CD4-positive, CD25-positive, alpha-beta regulatory T cell (primary cell): Measurements from ENCODE around the gene SH2D4B. TPM values are rescaled to one million over a fixed set of nuclear protein-coding genes. Genes with fewer than 3 reads are reported as not detected.

ENCODE experiments used
- ATAC-seq, 2 donors: fragments of 150-1000 bp; cut with Tn5 transposase; one replicate each; pipeline ENCODE4 v1.10.0; 2021; ENCODE audit warnings: low read depth in 2 of 2, moderate number of reproducible peaks in 2 of 2, moderate library complexity in 1 of 2
- DNase-seq, 3 donors: peaks; one replicate each; pipeline versions ENCODE4 v3.0.0 to v3.0.0-alpha.2; 2012 to 2022; ENCODE audit warnings: mixed read lengths in 1 of 3
- H3K27ac ChIP-seq: one replicate; pipeline ENCODE4 v1.7.0; 2013; ENCODE audit warnings: mild to moderate bottlenecking, low read length; ENCODE audit not compliant: insufficient read depth, poor library complexity, severe bottlenecking
- H3K27me3 ChIP-seq: one replicate; pipeline ENCODE4 v1.7.0; 2013; ENCODE audit warnings: low read length; ENCODE audit not compliant: control insufficient read depth, insufficient read depth
- H3K36me3 ChIP-seq: one replicate; pipeline ENCODE4 v1.7.0; 2013; ENCODE audit warnings: mild to moderate bottlenecking, low read length, moderate library complexity; ENCODE audit not compliant: control insufficient read depth, insufficient read depth
- H3K4me1 ChIP-seq: 2 replicates; pipeline ENCODE4 v1.7.0; 2013; ENCODE audit warnings: mild to moderate bottlenecking, low read length; ENCODE audit not compliant: insufficient read depth, control insufficient read depth, poor library complexity, severe bottlenecking
- H3K4me3 ChIP-seq: one replicate; pipeline ENCODE4 v1.7.0; 2013; ENCODE audit warnings: low read depth, mild to moderate bottlenecking, low read length, moderate library complexity
- H3K9me3 ChIP-seq, 2 experiments: 1 replicate in 1 of 2; 2 replicates in 1 of 2; pipeline ENCODE4 v1.7.0; 2013; ENCODE audit warnings: low read length in 2 of 2, mild to moderate bottlenecking in 1 of 2, moderate library complexity in 1 of 2; ENCODE audit not compliant: control insufficient read depth in 2 of 2
- H3K27ac Mint-ChIP-seq, 3 donors: one replicate each; pipeline ENCODE4 v1.8.0; 2020 to 2022; ENCODE audit warnings: mild to moderate bottlenecking in 3 of 3, mixed read lengths in 3 of 3, moderate library complexity in 2 of 3
- H3K27me3 Mint-ChIP-seq: one replicate; pipeline ENCODE4 v1.8.0; 2022; ENCODE audit warnings: mild to moderate bottlenecking, mixed read lengths
- H3K36me3 Mint-ChIP-seq: one replicate; pipeline ENCODE4 v1.8.0; 2020; ENCODE audit warnings: mixed read lengths
- H3K4me1 Mint-ChIP-seq, 4 donors: one replicate each; pipeline ENCODE4 v1.8.0; 2020 to 2022; ENCODE audit warnings: mixed read lengths in 4 of 4, mild to moderate bottlenecking in 1 of 4
- H3K4me3 Mint-ChIP-seq, 4 donors: one replicate each; pipeline ENCODE4 v1.8.0; 2020 to 2022; ENCODE audit warnings: mild to moderate bottlenecking in 4 of 4, mixed read lengths in 4 of 4, moderate library complexity in 3 of 4
- H3K9me3 Mint-ChIP-seq, 7 donors: one replicate each; pipeline ENCODE4 v1.8.0; 2020 to 2022; ENCODE audit warnings: mixed read lengths in 7 of 7, mild to moderate bottlenecking in 3 of 7, moderate library complexity in 2 of 7
- polyA plus RNA-seq, 4 donors: library from polyadenylated mRNA; unstranded; fragments of 300-500 nt; fragmentation: Illumina TruSeq; gene quantifications; one replicate each; pipeline ENCODE4 v1.2.3, GENCODE V29; 2021
- total RNA-seq: library from RNA; stranded (reverse); gene quantifications from one replicate; pipeline ENCODE4 v1.2.3, GENCODE V29; 2022

Gene SH2D4B
- total and polyA plus RNA-seq, 5 donors from 2014 or later: 0.25 TPM; not detected in 4

DNA sequence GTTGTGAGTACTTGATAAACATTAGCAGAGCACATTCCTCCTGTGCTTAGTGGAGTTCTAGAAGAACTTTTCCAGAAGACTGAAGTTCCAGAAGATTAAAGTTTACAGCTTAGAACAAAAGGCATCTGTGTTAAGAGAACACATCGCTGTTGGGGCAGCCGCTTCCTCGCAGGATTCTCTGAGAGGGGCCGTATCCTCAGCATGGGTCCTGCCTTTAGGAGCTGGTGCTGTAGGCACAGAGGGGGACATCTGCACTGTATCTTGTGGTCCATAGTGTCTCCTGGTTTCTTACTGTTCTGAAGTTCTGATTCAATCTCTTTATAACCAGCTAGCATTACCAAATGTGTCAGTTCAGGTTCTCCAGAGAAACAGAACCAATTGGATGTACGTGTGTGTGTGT is 16.3 kb downstream of the SH2D4B start:
- Histone ChIP-seq H3K27me3 (peaks cover 3% of the 10 kb centered on the region), H3K27ac (no peak overlapping the region), H3K36me3 (no peaks in the 10 kb centered on the region), H3K4me1 (no peaks in the 10 kb centered on the region), H3K9me3 (no peaks in the 10 kb centered on the region), H3K4me3 (no peak overlapping the region)
- DNase-seq (no peak), ATAC-seq (no peak)
- no peaks in the 10 kb centered on the region for H3K4me1 Mint-ChIP-seq
- H3K9me3 Mint-ChIP-seq: no peaks in the 10 kb centered on the region
- no peaks in the 10 kb centered on the region for H3K36me3 Mint-ChIP-seq
- no peak overlapping the region for H3K4me3 Mint-ChIP-seq
- H3K27ac Mint-ChIP-seq: no peak overlapping the region
- peaks cover 28% of the 10 kb centered on the region for H3K27me3 Mint-ChIP-seq

DNA sequence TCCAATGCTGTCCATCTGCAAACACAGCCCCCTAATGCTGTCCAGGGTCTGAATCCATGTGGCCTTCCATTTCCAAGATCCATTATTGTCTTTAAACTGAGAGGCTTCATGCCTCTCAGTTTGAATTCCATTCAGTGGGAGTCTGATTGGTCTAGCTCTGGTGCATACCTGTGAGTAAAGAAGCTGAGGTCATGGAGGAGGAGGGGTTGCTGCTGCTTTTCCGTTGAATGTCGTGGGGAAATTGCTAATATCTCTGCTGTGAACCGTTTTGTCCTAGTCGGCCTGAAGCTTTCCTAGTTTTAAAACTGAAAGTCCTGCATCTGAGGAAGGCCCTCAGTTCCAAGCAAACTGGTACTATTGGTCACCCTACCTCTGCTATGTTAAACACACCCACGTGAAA is 17.7 kb downstream of the SH2D4B start:
- H3K27ac ChIP-seq: no peak overlapping the region
- no peaks in the 10 kb centered on the region for H3K36me3 ChIP-seq
- no peak overlapping the region for H3K4me3 ChIP-seq
- no peak for ATAC-seq
- H3K27ac Mint-ChIP-seq: no peak overlapping the region
- H3K9me3 ChIP-seq: no peaks in the 10 kb centered on the region
- H3K36me3 Mint-ChIP-seq: no peaks in the 10 kb centered on the region
- H3K27me3 Mint-ChIP-seq: peaks cover 28% of the 10 kb centered on the region
- no peaks in the 10 kb centered on the region for H3K9me3 Mint-ChIP-seq
- no peak overlapping the region for H3K4me3 Mint-ChIP-seq
- no peaks in the 10 kb centered on the region for H3K4me1 Mint-ChIP-seq
- DNase-seq: no peak
- H3K4me1 ChIP-seq: no peaks in the 10 kb centered on the region
- H3K27me3 ChIP-seq: peaks cover 3% of the 10 kb centered on the region

DNA sequence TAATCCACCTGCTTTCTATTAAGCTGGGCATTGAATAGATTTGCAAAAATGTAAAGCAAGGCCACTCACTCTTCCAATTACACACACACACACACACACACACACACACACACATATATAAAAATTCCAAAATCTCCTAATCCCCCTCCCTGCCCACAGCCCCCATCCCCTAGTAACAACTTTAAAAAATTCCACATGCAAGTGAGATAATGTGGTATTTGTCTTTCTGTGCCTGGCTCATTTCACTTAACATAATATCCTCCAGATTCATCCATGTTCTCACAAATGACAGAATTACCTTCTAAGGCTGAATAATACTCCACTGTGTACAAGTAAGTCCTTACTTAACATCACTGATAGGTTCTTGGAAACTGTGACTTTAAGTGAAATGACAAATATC is 24.2 kb downstream of the SH2D4B start:
- peaks cover 21% of the 10 kb centered on the region for H3K27me3 Mint-ChIP-seq
- no peak overlapping the region for H3K27ac Mint-ChIP-seq
- Histone ChIP-seq H3K9me3 (no peaks in the 10 kb centered on the region), H3K27ac (no peak overlapping the region), H3K27me3 (peaks cover 3% of the 10 kb centered on the region), H3K4me1 (no peaks in the 10 kb centered on the region), H3K4me3 (no peak overlapping the region), H3K36me3 (no peaks in the 10 kb centered on the region)
- peaks cover 0 to 2% (median 0%) of the 10 kb centered on the region in 7 donors for H3K9me3 Mint-ChIP-seq
- no peaks in the 10 kb centered on the region for H3K36me3 Mint-ChIP-seq
- ATAC-seq (no peak), DNase-seq (no peak)
- no peaks in the 10 kb centered on the region for H3K4me1 Mint-ChIP-seq
- H3K4me3 Mint-ChIP-seq: no peak overlapping the region

DNA sequence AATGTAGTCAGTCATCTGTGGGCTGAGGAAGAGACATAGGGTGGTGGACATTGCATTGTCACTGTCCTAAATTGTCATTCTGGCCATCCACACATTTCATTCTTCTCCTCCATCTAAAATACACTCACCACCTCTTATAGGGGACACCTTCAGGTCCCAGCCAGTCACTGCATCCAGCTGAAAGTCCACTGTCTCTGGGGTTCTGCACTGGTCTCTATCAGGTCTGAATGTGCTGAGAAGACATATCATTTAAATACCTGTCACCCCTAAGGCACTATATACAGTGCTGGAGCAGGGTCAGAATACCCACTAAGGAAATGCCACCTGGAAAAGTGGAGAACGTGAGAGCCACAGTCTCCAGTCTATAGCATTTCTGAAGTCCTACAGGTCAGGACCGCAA is 29.6 kb downstream of the SH2D4B start:
- Histone ChIP-seq H3K4me1 (no peaks in the 10 kb centered on the region), H3K27ac (no peak overlapping the region), H3K27me3 (no peaks in the 10 kb centered on the region), H3K4me3 (no peak overlapping the region), H3K36me3 (no peaks in the 10 kb centered on the region), H3K9me3 (no peaks in the 10 kb centered on the region)
- Mint-ChIP-seq H3K27me3 (peaks cover 27% of the 10 kb centered on the region), H3K9me3 (peaks cover 0 to 2% (median 0%) of the 10 kb centered on the region in 7 donors), H3K27ac (no peak overlapping the region), H3K4me3 (no peak overlapping the region), H3K4me1 (no peaks in the 10 kb centered on the region), H3K36me3 (peaks cover 3% of the 10 kb centered on the region)
- ATAC-seq (no peak), DNase-seq (no peak)

DNA sequence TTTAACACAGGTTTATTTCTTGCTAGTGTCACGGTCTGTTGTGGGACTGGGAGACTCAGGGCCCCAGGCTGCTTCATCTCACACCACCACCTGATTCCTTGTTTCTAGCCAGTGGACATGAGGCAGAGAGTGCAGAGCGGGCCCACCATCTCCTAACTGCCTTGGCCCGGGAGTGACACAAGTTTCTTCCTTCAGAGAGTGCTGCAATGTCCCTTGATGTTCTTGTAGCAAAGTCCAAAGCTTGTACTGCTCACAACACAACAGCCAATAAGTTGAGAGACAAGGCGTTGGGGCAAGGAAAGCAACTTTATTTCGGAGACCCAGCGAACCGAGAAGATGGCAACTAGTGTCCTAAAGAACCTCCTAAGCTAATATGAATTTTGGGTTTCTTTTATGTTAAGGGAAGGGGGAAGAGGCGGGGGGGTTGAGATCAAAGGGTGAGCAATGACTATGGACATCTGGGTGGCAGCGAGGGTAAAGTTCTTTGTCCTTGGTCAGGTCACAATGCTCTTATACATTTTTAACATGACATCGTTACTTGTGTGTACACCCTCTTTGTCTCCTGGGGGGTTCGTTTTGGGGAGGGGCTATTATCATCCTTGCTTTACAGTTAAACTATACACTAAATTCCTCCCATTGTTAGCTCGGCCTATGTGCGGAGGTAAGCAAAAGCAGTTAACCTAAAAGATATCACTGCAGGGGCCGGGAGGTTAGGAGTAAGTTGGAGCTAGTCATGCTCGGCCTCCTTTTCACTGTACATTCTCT is 31.6 kb downstream of the SH2D4B start:
- Histone ChIP-seq H3K36me3 (no peaks in the 10 kb centered on the region), H3K4me3 (no peak overlapping the region), H3K9me3 (no peaks in the 10 kb centered on the region), H3K27me3 (no peaks in the 10 kb centered on the region), H3K4me1 (no peaks in the 10 kb centered on the region), H3K27ac (no peak overlapping the region)
- Mint-ChIP-seq H3K4me1 (no peaks in the 10 kb centered on the region), H3K36me3 (peaks cover 4% of the 10 kb centered on the region), H3K27ac (no peak overlapping the region), H3K9me3 (peaks cover 0 to 1% (median 0%) of the 10 kb centered on the region in 7 donors), H3K27me3 (peaks cover 25% of the 10 kb centered on the region), H3K4me3 (no peak overlapping the region)
- DNase-seq (no peak), ATAC-seq (no peak)

DNA sequence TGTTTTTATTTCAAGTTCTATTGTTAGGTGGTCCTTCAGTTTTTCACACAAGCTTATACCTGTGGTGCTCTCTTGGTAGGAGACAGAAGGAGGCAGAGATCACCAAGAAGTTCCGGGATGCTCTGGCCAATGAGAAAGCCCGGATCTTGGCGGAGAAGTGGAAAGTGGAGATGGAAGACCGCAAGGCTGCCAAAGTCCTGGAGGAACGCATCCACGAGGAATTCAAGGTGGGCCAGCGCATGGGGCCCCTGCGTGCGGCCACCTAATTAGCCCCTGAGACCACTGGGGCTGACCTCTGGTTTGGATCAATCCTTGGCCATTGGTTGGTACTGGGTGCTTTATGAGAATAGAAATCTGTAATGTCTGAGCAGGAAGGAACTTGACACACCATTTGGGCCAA is 33.6 kb downstream of the SH2D4B start:
- no peak overlapping the region for H3K27ac ChIP-seq
- H3K36me3 ChIP-seq: no peaks in the 10 kb centered on the region
- Mint-ChIP-seq H3K36me3 (peaks cover 4% of the 10 kb centered on the region), H3K4me1 (no peaks in the 10 kb centered on the region), H3K4me3 (no peak overlapping the region), H3K9me3 (no peaks in the 10 kb centered on the region), H3K27ac (no peak overlapping the region), H3K27me3 (peaks cover 24% of the 10 kb centered on the region)
- ATAC-seq (no peak), DNase-seq (no peak)
- no peak overlapping the region for H3K4me3 ChIP-seq
- H3K27me3 ChIP-seq: no peaks in the 10 kb centered on the region
- H3K4me1 ChIP-seq: no peaks in the 10 kb centered on the region
- H3K9me3 ChIP-seq: no peaks in the 10 kb centered on the region

DNA sequence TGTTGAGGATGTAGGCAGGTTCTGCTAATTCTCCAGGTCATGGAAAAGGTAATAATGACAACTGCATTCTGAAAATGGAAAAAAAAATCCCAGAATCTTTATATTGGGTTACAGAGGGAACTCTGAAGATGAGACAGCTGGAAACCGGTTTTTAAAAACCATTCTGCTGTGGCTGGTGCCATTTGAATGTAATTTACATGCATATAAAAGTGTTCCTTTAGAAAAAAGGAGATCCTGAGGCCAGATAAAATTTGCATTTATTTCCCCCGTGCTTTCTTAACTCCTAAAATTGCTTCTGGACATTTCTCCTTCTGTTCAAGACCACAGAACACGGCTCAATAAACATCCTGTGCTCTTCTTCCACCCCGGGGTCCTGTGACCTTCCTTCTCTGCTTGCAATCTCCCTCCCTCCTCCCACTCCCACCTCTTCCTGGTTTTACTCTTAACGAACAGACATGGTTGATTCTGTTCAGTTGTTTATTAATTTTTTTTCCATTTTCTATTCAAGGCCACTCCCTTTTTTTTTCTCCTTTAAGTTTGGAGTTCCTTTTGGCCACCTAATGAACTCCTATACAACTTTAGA is 41.6 kb downstream of the SH2D4B start:
- H3K36me3 ChIP-seq: no peaks in the 10 kb centered on the region
- H3K4me3 Mint-ChIP-seq: no peak overlapping the region
- no peak overlapping the region for H3K27ac ChIP-seq
- no peak overlapping the region for H3K4me3 ChIP-seq
- H3K9me3 ChIP-seq: no peaks in the 10 kb centered on the region
- peaks cover 3% of the 10 kb centered on the region for H3K27me3 ChIP-seq
- H3K9me3 Mint-ChIP-seq: peaks cover 0 to 4% (median 0%) of the 10 kb centered on the region in 7 donors
- no peaks in the 10 kb centered on the region for H3K4me1 ChIP-seq
- peaks cover 0 to 2% (median under 1%) of the 10 kb centered on the region in 4 donors for H3K4me1 Mint-ChIP-seq
- peaks cover 8% of the 10 kb centered on the region for H3K27me3 Mint-ChIP-seq
- H3K27ac Mint-ChIP-seq: no peak overlapping the region
- ATAC-seq (no peak), DNase-seq (no peak)
- no peaks in the 10 kb centered on the region for H3K36me3 Mint-ChIP-seq
